GM21723 (cell line): ENCODE data around the gene RPRD2.
"Not testable (repeated sequence)": the region's sequence is repeated elsewhere in the genome, so short reads cannot be mapped to it uniquely, and the experiment has no call there.

Experiments used
- ATAC-seq: cut with Tn5 transposase; IDR thresholded peaks from one replicate; pipeline ENCODE4 v1.9.1; 2021; ENCODE audit warnings: mild to moderate bottlenecking, moderate library complexity; ENCODE audit not compliant: unreplicated experiment

The RPRD2 gene

DNA sequence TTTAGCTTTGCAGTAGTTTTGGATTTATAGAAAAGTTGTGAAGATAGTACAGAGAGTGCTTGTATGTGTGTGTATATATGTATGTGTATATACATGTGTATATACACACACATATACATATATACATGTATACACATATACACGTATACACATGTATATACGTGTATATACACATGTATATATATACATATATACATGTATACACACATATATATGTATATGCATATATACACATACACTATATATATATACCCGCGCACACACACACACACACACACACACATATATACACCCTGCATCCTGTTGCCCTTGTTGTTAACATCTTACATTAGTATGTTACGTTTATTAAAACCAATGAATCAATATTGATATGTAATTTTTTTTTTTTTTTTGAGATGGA, 24.3 kb downstream of the RPRD2 start:
- no peak for ATAC-seq

DNA sequence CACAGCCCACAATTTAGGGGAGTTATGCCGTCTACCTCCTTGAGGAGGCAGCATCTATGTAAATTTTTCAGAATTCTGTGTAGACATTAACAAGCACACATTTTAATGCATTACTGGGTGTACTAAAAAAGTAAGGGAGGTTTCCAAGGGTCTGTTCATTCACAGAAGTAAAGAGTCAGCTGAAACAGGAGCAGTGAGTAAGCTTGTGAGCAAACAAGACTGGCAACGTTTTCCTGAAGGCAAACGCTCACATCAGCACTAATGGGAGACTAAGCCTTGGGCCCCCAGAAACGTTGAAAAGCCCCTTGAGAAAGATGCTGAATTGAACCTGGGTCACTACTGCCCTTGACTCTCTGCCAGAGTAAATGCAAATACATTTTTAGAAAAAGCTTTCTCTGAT, 25.7 kb downstream of the RPRD2 start:
- no peak for ATAC-seq

DNA sequence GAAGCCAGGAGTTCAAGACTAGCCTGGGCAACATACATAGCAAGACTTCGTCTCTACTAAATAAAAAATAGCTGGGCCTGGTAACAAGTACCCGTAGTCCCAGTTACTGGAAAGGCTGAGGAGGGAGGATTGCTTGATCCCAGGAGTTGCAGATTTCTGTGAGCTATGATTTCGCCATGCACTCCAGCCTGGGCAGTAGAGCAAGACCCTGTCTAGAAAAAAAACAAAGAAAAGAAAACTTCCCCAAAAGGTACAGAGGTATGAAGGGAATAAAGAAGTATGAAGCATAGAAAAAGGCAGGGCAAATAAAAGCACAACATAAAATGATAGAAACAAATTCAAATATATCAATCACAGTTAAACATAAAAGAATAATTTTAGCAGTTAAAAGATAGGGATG, 28.7 kb downstream of the RPRD2 start:
- ATAC-seq: no peak

DNA sequence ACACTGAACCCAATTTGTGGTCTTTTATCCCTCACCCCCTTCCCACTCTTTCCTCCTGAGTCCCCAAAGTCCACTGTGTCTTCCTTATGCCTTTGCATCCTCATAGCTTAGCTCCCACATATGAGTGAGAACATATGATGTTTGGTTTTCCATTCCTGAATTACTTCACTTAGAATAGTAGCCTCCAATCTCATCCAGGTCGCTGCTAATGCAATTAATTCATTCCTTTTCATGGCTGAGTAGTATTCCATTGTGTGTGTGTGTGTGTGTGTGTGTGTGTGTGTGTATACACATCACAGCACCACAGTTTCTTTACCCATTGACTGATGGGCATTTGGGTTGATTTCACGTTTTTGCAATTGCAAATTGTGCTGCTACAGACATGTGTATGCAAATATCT, 31.2 kb downstream of the RPRD2 start:
- not testable (repeated sequence) for ATAC-seq

DNA sequence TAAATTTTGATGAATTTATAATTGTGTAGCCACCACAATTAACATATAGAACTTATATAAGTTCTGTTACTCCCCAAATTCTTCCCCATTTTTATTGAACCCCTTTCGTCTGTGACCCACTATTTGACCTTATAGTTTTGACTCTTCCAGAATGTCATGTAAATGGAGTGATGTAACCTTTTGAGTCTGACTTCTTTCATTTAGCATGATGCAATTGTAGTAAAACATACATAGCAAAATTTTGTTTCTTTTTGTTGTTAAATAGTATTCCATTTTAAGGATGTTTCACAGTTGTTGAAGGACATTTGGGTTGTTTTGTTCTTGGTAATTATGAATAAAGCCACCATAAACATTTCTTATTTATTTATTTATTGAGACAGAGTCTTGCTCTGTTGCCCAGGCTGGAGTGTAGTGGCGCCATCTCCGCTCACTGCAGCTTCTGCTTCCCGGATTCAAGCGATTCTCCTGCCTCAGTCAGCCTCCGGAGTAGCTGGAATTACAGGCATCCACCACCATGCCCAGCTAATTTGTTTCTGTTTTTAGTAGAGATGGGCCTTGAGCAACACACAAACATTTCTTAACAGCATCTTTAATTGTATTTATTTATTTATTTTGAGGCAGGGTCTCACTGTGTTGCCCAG, 33.6 kb downstream of the RPRD2 start:
- ATAC-seq: no peak

DNA sequence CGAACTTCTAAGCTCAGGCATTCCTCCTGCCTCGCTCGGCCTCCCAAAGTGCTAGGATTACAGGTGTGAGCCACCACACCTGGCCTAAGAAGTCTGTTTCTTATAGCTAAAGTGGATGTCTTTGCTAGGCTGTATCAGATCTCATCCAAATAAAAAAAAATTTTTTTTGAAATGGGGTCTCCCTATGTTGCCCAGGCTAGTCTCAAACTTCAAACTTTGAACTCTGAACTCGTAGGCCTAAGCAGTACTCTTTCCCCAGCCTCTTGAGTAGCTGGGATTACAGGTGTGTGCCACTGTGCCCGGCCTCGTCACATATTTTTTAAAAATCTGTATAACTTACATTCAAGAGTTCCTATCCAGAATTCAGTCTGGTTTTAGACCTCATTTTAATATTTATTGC, 40.5 kb downstream of the RPRD2 start:
- no peak for ATAC-seq

DNA sequence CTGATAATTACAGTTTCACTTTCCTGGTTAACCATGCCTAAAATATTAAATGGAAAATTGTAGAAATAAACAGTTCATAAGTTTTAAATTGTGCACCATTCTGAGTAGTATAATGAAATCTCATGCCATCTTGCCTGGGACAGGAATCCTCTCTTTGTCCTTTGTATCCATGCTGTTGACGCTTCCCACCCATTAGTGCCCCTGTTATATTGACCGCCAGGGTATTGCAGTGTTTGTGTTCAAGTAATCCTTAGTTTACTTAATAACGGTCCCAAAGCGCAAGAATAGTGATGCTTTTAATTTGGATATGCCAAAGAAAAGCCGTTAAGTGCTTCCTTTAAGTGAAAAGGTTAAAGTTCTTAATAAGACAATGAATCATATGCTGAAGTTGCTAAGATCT, 41.7 kb downstream of the RPRD2 start:
- ATAC-seq: no peak

DNA sequence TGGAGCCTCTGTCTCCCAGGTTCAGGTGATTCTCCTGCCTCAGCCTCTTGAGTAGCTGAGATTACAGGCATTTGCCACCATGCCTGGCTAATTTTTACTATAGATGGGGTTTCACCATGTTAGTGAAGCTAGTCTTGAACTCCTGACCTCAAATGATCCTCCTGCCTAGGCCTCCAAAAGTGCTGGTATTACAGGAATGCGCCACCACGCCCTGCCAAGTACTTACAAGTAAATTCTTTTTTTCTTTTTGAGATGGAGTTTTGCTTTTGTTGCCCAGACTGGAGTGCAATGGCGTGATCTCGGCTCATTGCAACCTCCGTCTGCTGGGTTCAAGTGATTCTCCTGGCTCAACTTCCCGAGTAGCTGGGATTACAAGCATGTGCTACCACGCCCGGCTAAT, 42.5 kb downstream of the RPRD2 start:
- no peak for ATAC-seq

DNA sequence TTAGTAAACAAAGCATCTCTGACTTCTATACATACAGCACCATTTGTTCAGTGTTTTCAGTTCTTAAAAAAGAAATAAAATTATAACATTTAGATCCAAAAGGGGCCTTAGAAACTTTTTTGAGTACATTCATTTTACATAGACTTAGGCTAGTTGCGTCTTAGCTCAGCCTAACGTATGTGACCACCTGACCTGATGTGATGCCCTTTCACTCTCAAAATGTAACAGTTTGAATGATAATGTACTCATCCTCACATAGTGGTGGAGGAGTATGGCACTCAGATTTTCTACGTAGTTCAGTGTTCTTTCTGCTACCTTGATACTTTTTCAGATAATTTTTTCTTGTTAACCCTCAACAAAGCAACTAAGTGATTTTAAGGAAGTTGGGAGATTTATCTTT, 43.4 kb downstream of the RPRD2 start:
- no peak for ATAC-seq

DNA sequence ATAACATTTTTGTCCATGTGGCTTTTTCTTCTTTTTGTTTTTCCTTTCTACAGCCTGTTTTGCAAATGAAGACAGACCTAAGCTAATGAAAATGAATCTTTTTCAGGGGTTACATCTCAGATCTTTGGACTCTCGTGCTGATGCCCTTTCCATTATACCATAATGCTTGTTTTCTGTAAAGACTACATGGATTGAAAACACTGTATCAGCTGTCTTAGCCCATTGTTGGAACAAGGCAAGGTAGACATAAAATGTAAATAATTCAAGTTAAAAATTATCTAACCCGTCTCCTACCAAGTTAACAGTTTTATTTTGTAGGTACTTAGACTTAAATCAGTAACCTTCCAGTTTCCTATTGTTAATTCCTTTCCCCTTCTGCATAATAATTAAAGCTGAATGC, 44.9 kb downstream of the RPRD2 start:
- ATAC-seq: no peak

DNA sequence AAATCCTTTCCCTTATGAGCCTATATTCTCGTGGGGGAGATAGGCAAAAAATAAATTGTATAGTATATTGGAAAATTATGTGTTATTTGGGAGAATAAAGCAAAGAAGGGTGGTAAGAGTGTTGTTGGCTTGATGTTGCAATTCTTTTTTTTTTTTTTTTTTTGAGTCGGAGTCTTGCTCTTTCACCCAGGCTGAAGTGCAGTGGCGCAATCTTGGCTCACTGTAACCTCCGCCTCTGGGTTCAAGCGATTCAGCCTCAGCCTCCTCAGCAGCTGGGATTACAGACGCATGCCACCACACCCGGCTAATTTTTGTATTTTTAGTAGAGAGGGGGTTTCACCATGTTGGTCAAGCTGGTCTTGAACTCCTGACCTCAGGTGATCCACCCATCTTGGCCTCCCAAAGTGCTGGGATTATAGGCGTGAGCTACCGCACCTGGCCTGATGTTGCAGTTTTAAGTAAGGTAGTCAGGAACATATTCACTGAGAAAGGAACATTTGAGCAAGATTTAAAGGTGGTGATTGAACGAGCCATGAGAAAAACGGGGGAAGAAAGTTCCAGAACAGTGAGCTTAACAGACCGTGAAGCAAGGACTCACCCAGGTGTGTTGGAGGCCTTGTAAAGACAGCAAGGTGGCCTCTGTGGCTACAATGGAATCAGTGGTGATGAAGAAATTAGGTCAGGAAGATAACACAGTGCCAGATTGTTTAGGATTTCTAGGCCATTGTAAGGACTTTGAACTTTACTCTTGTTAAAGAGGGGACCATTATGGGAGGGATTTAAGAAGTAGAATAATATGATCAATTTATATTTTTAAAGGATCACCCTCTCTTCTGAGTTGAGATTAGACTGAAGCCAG, 45.8 kb downstream of the RPRD2 start:
- ATAC-seq: no peak

DNA sequence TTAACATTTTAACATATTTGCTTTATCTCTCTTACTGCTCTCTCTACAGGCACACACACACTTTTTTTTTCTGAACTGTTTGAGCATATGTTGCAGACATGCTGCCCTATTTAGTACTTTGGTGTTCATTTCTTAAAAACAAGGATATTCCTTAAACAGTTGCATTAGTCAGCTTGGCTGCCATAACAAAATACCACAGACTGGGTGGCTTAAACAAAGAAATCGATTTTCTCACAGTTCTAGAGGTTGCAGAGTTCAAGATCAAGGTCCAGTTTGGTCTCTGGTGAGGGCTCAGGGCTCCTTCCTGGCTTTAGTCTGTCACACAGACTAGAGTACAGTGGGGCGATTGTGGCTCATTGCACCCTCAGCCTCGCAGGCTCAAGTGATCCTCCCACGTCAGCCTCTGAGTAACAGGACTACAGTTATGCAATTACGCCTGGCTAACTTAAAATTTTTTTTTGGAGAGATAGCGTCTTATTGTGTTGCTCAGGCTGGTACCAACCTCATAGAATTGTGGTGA, 46.7 kb downstream of the RPRD2 start:
- ATAC-seq: no peak

DNA sequence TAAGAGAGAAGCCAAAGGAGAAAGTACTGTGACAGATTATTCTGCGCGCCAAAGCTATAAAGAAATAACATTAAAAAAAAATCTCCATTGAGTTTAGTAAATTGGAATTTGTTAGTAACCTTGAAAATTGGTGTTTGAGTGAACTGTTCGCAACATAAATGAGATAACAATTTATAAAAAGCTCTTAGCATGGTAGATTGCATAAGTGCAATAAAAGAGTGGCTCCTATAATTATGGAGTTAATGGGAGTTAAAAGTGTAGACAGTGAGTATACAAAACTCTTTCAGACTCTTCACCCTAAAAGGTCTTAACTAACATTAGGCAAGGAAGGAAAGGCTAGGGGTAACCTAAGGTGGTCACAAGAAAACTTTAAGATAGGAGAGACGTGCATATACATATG, 50.6 kb downstream of the RPRD2 start:
- ATAC-seq: no peak

DNA sequence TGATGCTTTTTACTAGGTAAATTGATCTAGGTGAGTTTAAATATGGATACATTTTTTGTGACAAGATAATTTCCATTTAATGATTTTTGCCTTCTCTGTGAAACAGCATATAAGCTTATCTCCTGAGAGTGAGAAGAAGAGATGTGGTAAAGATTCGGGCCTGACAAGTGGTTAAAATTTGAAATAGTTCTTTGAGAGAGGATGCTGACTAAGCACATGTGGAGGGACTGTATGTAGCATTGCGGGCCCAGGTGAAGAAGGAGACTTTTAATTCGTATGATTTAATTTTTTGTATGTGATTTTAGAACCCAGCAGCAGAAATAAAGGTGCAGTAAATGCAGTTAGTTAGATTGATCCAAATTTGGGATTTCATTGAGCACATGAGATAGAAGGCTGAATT, 51.9 kb downstream of the RPRD2 start:
- ATAC-seq: no peak

DNA sequence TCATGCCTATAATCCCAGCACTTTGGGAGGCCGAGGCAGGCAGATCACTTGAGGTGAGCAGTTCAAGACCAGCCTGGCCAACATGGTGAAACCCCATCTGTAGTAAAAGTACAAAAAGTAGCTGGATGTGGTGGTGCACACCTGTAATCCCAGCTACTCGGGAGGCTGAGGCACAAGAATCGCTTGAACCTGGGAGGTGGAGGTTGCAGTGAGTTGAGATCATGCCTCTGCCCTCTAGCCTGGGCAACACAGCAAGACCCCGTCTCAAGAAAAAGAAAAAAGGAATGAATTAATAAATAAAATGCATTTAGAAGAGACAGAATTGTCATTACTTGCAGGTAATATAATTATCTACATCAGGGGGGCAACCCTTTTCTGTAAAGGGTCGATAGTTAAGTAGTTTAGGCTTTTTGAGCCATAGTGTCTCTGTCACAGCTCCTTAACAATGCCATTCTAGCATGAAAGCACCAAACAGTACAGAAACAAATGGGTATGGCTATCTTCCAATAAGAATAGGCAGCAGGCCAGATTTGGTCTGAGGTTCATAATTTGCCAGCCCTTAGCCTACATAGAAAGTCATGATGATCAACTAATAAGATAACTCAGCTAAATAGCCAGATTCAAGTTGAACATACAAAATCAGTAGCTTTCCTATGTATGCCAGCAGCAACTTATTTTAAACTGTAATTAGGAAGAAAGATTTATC, 56.8 kb downstream of the RPRD2 start:
- no peak for ATAC-seq

DNA sequence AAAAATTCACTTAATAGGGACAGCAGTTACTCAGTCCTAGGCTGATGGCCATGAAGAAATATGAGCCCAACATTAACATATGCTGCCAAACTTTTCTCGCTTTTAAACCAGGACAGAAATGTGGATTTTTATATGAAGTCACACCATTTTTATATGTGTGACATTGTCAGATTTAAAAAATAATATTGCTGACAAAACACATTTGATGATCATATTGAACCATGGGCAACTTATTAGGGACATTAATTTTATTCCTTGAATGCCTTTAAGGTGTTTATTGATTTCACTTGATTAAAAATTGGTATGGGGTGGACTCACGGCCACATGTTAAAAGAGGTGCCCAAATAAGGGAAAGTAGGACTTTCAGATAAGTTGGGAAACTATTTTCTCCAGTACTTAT, 58.6 kb downstream of the RPRD2 start:
- ATAC-seq: no peak

DNA sequence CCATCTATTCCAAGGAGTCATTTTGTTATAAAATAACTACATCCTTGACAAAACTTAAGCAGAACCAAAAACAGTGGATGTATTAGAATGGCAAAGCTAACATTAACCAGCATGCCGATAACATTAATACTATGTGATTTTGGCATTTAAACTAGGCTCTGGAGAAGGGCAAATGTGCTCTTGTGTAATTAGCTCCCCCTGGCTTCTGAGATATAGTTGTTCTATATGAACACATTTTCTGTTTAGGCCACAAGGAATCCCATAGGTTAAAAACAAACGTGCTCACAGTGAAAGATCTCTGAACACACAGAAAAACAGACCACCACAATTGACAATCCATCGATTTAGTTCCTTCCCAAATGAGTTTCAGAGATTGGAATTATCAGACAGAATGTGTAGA, 65.9 kb downstream of the RPRD2 start:
- ATAC-seq: no peak

DNA sequence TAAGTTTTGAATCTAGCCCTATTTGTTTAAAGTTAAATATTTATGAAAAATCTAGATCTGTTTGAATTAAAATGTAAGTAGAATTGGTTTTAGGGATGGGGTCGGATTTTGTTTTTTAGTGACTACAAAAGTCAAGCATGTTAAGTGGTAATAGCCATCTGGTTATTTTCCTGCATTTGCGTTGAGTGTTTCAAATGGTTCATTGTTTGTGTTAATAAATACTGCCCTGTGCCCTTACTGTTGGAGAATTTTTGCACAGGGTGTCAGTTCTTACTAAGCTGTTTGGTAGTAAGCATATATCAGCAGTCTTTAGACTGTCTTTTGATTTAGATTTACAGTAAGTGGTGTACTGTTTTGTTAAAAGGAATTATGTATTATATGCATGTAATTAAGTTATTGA, 77.2 kb downstream of the RPRD2 start:
- no peak for ATAC-seq

DNA sequence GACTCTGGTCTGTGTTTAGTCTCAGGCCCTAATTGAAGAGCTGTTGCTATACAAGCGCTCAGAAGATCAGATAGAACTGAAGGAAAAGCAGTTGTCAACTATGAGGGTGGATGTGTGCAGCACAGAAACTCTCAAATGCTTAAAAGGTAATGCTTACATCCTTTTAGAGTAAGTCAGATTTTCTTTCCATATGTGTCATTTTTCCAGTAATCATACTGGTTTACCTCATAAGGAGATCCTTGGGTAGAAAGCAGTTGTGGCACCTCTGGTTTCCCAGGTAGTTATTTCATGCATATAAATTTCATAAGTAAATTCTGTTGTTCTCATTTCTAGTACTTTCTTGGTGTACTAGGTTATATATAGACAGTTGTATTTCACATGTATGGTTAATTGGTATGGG, 80.3 kb downstream of the RPRD2 start:
- no peak for ATAC-seq

DNA sequence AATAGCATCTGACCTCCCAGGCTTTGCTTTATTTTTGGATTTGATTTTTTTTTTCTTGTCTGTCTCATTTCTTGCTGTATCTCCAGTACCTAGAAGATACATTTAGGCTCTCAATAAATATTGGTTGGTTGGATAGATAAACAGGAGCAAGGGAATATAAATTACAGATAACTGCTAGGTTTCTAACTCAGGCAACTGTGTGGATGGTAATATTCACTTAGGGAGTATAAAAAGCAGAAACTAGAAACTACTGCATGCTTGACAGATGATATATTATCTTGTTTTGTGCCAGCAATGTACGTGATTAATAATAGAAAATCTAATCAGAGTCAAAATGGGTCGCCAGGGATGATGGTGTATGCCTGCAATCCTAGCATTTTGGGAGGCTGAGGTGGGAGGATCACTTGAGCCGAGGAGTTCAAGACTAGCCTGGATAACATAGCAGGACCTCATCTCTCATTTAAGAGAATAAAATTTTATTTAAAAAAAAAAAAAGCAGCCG, 92.2 kb downstream of the RPRD2 start:
- ATAC-seq: no peak

DNA sequence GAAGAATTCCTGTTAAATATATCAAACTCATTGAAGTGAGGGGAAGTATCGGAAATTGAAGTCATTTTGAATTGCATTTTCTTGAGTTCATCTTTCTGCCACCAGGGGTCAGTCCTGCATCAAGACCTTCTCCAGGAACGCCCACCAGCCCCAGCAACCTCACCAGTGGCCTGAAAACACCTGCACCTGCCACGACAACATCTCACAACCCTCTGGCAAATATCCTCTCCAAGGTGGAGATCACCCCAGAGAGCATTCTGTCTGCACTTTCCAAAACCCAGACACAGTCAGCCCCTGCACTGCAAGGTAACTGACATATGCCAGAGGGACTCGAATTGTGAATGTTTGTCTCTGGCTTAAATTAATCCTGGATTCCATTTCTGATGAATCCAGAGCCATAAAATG, 100.5 kb downstream of the RPRD2 start:
- ATAC-seq: no peak

DNA sequence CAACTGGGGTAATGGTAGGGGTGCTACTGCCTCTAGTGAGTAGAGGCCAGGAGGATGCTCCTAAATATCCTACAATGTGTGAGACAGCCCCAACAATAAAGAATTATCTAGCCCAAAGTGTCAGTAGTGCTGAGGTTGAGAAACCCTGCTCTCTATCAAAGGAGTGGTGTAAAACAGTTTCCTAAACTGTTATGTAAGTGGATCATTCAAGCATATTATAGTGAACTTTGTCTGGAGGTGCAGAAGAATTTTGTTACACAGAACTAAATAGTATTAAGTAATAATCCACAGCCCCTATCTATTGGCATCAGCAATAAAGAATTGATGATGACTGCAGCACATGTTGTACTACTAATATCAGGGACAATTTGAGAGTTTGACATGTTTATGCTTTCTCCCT, 103.0 kb downstream of the RPRD2 start:
- ATAC-seq: no peak
